Choroid plexus epithelial cell (primary cell): ENCODE data around the gene WDR35.

Experiments
- DNase-seq: peaks from one replicate; pipeline ENCODE4 v3.0.0-alpha.2; 2010; ENCODE audit warnings: low read depth
- H3K4me3 ChIP-seq: 2 replicates; pipeline ENCODE4 v1.5.1; 2011; ENCODE audit warnings: low read depth, mild to moderate bottlenecking, control low read depth, low read length, moderate library complexity
- TF ChIP-seq, protein P1 (sequence below): conservative IDR thresholded peaks from 2 replicates; pipeline ENCODE4 v1.5.1; 2011; ENCODE audit warnings: low read depth, mild to moderate bottlenecking, control low read depth, inconsistent platforms, low read length, moderate library complexity

Gene WDR35

DNA sequence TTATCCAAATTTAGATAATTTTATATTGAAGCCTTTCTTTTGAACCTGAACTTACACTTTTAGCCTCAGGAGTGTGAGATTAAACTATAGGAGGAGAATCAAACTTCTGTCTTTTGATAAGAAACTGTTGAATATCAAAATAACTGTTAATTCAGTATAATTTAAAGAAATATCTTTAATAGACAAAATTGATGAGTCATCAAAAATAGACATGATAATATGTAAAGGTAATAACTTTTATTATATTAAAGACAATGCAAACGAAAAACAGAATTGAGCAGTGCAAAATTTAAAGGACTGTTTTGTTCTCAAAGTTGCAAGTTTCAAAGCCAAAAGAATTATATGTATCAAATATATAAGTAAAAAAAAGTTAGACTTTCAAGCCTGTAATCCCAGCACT lies 2.0 kb upstream of the WDR35 start:
- TF ChIP-seq, protein P1, sequence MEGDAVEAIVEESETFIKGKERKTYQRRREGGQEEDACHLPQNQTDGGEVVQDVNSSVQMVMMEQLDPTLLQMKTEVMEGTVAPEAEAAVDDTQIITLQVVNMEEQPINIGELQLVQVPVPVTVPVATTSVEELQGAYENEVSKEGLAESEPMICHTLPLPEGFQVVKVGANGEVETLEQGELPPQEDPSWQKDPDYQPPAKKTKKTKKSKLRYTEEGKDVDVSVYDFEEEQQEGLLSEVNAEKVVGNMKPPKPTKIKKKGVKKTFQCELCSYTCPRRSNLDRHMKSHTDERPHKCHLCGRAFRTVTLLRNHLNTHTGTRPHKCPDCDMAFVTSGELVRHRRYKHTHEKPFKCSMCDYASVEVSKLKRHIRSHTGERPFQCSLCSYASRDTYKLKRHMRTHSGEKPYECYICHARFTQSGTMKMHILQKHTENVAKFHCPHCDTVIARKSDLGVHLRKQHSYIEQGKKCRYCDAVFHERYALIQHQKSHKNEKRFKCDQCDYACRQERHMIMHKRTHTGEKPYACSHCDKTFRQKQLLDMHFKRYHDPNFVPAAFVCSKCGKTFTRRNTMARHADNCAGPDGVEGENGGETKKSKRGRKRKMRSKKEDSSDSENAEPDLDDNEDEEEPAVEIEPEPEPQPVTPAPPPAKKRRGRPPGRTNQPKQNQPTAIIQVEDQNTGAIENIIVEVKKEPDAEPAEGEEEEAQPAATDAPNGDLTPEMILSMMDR: no peak
- no peak for DNase-seq
- no peak overlapping the region for H3K4me3 ChIP-seq

DNA sequence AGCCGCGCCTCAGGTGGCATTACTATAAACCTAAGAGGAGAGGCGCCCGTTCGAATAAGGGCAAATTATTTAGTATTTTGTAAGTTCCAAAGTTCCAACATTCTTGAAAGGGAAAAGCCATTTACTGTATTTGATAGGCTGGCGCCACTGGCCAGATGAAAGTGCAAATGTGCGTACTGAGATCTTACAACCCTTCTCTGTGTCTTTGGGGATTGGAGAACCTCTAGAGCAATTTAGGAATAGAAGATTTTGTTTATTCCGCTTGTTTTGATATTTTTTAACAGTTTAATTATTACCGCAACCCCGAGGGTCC lies 467 bp upstream of the WDR35 start:
- DNase-seq: no peak

DNA sequence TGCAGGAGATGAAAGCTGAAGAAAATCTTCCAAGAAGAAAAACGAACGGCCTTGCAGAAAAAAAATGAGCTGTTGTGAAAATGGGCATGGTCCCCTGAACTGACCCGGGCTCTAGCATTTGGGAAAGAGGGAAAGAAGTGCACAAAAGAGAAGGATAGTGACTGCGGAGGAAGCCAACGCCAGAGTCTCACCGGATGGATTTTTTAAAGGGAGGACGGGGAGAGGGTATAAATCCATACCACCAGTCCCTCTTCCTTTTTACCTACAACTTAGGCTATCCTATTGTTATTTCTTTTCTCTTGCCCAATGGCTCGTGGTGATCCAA lies 601 bp downstream of the WDR35 start:
- TF ChIP-seq, protein P1: no peak
- no peak for DNase-seq
- H3K4me3 ChIP-seq: peak overlapping the region; percentile 68

More for the DNA sequence above, 467 bp upstream of the WDR35 start:
- TF ChIP-seq, protein P1: no peak
- peak overlapping the region; percentile 68 for H3K4me3 ChIP-seq

DNA sequence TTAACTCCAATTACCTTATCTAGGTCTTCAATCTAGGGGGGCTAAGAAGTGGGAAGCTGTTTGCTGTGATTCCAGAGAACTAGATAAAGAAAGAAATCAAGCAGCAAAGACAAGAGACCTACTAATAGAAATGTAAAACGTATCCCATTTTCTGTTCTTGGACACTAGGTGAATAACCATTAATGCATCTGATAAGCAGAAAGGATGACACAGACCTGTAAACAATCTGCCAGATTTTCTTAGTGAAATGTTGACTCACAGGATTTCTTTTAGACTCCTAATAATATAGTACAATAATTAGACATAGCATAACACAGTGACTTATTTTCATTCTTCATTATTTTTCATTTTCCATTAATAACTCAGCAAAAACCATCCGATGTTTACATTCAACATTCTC lies 1.3 kb downstream of the WDR35 start:
- TF ChIP-seq, protein P1: no peak
- DNase-seq: no peak
- H3K4me3 ChIP-seq: peak overlapping the region; percentile 68

DNA sequence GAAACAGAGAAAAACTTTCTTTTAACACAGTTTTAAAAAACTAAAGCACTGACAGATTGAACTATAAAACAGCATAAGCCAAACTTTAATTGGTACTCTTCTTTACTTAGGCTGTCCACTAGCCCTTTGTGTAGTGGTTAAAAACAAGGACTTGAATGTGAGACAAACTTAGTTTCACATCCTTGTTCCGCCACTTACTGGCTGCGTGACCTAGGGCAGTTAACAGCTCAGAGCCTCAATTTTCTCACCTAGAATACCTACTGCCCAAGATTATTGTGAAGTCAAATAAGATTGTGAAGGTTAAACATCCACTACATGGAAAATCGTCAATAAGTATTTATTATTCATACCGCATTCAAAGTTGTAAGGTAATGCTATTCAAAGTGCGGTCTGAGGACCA lies 2.0 kb downstream of the WDR35 start:
- no peak overlapping the region for H3K4me3 ChIP-seq
- TF ChIP-seq, protein P1: no peak
- no peak for DNase-seq

DNA sequence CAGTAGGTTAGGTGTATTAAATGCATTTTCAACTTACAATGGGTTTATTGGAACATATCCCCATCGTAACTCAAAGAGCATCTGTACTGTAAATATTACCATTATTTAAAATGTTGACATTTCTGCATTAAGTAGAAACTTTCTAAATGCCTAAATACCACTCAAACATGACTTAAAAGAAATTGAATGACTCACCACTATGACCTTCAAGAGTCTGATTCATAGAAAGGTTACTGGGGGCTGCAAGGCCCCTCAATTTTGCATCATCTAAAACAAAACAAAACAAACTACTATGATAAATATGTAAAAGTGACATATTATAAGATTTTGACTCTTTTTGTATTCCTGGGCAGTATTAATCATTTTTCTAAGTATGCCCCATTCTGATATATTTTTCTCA lies 7.6 kb downstream of the WDR35 start:
- H3K4me3 ChIP-seq: no peak overlapping the region
- peak; percentile 37 for DNase-seq
- TF ChIP-seq, protein P1: no peak

DNA sequence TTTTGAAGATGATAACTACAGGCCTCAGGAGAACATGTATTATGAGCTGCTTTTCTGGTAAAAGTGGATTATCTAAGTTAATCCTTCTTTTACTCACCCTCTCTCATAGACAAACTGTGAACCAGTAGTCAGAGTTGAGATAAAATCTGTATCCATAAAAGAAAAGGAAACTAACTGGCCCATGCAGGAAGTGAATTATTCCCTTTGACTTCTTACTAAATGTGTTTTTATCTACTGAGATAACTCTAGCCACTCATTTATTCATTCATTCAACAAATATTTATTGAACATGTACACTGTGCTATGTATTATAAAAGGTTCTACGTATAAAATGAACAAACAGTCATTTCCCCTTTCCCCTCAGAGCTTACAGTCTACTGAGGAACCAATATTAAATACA lies 10.0 kb downstream of the WDR35 start:
- TF ChIP-seq, protein P1: no peak

More for the DNA sequence above, 10.0 kb downstream of the WDR35 start:
- DNase-seq: no peak
- H3K4me3 ChIP-seq: no peak overlapping the region
